Hippocampal formation (tissue), 2 donors: ENCODE results near the gene PTCD3.

Experiments
- DNase-seq, 2 donors: peaks; one replicate each; lab custom pipeline; 2025; lab: John Stamatoyannopoulos, UW

Gene PTCD3

DNA sequence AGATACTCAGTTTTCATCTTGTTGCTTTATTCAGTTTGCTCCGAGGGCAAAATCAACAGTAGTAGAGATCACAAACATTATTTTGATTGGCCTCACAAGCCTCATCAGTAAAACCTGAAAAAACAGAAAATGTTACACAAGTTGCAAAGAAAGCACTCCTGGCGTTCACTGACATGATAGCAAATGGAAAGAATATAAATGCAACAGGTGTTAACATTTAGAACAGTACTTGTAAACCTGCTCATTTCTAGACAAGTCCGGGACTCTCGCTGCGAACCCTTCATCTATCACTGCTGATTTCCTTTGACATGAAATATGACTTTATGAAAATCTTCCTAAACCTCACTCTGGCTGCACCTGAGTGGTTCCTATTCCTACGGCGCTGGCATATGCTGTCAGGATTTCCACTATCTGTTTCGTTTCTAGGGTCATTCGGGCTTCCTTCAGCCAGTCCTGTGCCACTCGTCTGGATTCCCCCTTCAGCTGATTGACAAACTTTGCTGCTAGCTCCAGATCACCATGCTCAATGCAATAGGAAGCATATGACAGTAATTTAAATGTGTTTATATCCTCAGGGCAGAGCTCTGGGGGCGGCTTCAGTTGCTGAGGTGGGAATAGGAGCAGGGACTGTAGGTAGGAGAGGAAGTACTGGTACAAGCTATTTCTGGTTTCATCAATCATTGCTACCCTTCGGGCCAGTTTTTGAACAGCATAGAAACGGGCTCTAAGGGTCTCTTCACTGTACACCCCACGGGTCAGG is 38.1 kb downstream of the PTCD3 start:
- no peak for DNase-seq

DNA sequence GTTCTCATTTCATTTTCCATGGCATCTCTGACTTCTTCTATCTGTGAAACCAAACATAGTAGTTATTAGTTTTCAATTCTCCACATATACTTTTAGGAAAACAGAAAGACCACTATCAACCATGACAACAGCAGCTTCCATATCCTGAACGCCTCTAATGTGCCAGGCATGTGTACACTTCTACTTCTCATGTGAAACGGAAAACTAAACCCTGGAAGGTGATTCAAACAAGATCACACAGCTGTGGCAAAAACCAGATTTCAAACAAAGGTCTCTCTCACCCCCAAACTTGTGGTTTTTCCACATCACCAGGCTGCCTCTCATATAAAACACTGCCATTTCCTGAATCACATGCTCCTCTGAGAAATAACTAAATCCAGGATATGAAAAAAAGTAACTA is 41.8 kb downstream of the PTCD3 start:
- DNase-seq: no peak

DNA sequence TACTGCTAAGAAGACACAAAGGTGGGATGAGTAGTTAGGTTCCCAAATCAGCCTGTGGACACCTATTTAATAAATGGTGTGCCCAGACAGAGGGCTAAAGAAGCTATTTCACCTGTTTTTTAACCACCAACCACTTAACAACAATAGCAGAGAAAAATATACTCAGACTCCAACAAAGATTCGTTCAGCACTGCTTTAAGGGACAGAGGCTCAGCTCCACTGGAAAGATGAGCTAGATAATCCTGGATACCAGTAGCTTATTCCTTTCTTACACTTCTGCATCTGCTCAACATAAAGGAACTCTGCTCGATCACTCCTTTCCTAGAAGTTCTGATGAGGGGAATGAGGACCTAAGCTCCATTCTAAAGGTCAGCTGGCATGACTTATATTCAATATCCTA is 44.5 kb downstream of the PTCD3 start:
- DNase-seq: no peak

DNA sequence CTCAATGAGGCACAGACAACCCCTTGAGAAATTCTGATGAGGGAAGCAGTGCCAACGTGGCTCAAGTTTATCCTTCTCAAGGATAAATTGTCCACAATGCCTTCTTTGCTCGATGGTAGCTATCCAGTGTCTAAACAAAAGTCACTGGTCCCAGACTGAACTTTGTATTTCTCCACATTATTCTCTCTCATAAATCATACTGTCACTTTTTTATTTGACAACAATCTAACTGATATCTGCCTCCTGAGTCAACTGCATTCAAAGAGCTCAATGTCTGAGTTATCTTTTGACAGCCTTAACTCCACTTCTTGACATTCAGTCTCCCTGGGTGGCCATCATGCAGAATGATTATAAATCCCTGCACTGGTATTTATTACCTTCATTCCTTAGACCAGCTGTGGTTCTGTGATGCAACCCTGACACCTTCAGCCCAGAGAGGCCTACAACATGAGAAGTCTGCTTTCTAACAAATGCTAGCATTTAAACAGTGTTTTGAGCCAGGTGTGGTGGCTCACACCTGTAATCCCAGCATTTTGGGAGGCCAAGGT is 51.0 kb downstream of the PTCD3 start:
- no peak for DNase-seq

DNA sequence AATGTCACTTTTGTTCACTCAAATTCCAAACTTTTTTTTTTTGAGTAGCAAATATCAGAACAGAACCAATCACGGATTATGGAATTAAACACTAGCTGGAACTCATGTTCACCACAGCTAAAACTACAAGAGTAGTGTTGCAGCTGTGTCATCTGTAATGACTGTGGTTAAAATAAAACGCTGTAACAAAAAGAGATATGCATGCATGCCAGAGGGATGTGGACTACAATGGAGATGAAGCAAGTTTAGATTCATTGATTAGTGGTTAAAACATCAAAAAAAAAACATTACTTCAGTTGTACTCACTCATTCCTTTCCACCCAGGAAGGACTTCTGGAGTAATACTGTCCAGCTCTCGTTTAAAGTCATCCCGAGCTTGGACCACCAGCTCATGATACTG is 52.3 kb downstream of the PTCD3 start:
- no peak for DNase-seq

DNA sequence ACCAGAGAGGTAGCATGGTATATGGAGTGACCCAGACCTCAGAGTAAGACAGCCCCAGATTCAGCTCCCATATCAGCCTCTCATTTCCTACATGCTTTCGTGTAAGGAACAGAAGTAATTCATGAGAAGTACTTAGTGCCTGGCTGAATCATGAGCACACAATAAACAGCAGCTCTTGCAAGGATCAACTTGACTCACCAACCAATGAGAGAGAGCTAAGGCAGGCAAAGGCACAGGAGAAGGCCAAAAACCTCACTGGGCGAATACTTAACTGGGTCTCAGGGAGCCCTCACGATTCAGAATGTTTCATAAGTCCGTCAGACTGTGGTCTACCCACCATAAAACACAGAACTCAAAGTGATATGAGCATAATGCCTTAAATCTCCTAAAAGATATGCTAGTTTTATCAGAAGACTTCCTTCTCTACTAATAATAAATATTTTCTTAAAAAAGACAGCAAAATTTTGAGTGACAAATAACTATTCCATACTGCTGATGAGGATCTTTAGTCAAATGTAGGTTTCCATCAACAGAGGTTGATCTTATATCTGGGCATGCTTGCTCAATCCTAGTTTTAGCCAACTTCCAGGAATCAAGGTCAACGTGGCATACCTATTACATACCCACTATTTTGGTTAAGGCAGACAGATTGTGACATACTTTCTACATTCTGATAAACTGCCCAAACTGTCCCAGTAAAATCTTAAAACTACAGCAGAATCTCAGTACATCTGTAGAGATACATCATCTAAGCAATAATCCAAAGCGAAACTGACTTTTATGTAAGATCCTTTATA is 54.3 kb downstream of the PTCD3 start:
- no peak for DNase-seq

DNA sequence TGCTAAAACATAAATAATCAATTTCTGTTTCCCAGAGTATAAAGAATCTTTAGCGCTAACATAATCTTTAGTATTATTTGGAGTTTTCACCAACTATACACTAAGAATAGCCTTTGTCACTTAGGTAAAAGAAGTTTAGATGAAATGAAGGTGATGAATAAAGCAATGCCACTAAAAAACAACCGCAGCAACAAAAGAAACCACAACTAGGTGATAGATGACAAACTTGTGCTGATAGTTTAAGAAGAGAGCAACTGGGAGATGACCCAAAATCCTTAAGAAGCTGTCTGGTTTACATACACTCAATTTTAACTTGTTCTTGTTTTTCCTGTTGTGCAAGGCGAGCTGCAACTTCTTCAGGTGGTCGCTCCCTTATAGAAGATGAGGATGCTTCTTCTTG is 64.4 kb downstream of the PTCD3 start:
- no peak for DNase-seq

DNA sequence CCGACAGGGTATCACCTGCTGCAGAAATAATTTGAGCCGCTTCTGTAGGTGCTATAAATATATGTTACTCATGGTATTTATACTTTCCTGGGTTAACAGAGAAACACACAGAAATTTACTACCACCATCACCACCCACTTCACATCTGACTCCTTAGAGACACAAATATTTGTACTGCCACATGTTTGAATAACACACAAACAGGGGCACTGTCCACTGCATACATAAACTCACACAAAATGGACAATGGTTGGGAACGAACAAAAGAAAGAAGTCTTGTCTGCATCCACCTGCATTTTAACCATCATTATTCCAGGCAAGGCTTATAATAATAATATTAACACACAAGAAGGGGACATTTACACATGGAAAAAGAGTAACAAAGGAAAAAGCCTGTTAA is 65.3 kb downstream of the PTCD3 start:
- DNase-seq: no peak

DNA sequence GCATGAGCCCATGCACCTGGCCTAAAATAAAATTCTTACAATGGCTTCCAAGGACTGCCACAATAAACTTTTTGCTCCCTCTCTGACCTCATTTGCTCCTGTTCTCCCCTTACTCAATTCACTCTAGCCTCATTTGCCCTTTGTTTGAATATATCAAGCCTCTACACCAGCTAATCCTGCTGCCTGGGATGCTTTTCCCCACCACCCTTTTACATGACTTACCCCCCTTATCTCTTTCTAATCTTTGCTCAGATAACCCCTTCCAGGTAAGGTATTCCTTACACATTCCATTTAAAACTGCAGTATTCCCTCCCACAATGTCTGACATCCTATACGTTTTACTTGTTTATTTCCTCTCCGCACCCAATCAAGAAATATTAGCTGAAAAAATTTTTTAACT is 66.6 kb downstream of the PTCD3 start:
- DNase-seq: no peak

DNA sequence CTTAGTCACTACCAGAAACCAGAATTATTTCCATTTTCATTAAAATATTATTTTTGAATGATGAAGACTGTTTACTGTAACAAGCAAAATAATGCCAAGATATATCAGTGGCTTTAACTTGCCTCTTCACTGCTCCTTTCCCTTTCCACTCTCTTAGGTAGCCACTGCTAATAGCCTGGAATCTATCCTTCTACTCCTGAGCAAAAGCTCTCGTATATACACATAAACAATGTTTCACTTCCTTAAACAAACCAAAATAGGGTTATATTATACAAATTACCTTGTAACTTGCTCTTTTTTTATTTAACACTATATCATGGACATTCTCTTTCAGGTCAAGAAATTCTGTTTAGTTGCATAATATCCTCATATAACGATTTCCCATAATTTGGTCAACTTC is 68.4 kb downstream of the PTCD3 start:
- DNase-seq: no peak

DNA sequence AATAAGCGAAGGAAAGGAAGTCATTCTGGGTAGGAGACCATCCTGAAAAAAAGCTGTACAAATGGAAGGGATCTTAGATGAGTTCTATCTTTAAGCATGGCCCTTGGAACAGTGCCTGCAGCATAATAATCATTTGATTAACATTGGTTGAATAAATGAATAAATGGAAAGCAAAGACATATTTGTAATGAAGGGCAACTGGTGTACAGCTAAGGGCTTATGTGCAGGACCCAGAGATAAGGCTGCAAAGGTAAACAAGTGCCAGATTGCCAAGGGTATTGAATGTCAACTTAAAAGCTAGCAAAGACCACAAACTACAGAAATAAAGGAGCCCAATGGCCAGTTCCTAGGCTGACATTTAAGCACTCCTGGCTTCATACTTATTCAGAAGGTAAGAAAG is 69.8 kb downstream of the PTCD3 start:
- no peak for DNase-seq

DNA sequence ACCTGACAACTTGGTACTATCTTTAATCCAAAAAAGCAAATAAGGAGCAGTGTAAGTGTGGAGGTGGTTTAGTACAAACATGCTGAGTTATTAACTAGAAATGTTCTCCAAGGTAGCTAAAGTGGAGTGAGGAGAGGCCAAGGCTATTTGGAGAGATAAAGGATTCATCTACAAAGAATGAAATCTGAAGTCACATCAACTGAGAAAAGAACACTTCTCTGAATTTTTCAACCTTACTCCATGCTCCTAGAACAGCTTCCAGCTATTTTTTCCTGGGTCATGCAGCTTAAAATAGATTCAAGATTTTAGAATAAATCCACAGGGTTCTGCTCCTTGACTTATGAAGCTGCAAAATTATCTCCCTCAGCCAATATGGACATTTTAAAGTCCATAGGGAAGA is 70.6 kb downstream of the PTCD3 start:
- DNase-seq: no peak

DNA sequence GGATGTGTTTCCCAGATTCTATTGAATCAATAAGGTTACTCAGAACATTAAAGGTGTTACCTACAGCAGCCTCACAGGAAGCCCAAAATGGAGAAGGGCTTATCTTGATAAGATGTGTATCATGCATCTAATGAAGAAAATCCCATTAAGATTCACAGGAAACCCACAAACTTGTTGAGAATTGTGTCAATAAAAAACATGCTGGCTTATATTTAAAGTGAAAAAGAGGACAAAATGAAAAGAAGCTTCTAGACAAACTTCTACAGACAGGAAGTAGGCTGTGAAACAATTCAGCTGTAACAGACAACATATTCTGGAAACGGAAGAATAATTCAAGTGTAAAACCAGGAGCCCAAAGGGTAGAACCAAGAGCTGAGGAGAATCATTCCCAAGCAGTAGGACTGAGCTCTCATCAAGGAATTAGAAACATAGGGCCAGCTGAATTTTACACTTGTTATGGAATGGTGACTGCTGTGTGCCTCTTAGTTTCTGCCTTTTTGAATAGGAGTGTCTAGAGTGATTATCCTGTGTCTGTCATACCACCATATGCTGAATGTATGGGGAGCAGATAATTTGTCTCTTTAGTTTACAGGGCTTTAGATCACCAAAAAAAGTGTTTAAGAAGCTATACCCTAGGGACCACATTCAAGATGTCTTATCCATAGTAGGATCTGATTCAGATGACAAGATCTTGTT is 79.6 kb downstream of the PTCD3 start:
- DNase-seq: no peak

DNA sequence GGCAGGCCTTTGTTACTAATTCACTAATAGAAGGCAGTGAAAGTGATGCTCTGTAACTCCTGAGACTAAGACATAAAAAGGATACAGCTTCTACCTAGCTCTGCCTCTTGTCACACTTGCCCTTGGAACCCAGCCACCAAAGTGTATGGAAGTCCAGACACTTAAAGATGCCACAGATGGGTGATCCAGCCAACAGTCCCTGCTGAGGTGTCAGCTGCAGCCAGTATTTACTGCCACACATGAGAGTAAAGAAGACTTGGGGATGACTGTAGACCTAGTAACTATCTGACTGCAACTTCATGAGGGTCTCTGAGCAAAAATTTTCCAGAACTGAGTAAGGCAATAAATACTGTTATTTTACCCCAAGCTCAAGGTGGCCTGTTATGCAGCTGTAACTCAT is 80.4 kb downstream of the PTCD3 start:
- no peak for DNase-seq

DNA sequence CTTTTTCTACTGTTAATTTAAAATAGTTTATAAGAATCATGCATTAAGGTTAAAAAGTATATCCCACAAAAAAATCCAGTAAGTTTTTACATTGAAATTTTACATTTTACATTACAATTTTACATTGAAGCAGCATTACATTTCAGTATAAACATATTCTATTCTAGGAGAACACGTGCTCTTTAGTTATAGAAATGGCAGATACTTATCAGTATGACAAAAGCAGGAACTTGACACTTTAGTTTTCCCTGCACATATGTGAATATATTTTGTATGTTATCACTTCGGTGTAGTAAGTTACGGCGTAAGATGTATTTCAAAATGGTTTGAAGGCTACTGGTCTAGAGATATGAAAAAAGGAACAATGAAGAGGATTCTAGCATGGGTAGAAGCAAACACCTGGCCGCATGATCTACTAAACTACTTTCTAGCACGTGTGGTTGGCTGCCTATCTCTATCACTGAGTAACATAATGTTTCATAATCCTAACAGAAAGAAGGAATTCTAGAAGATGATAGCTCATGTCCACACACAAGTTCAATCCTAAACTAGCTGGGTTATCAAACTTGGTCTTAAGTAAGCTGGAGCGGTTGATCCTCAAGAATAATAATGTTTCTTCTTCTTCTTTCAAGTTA is 83.9 kb downstream of the PTCD3 start:
- DNase-seq: no peak
